Natural killer cell (primary cell): Measurements from ENCODE around the gene FBXO42. TPM values are rescaled to one million over a fixed set of nuclear protein-coding genes. Genes with fewer than 3 reads are reported as not detected.

Experiments used
- ATAC-seq, 3 donors: fragments of 150-1000 bp in 2 of 3; fragments of 200-7000 bp in 1 of 3; cut with Tn5 transposase; 1 replicate in 1 of 3; 2 replicates in 2 of 3; pipeline ENCODE4 v1.10.0; 2021; ENCODE audit warnings: mild to moderate bottlenecking in 2 of 3, moderate library complexity in 2 of 3
- DNase-seq, 2 donors: peaks; one replicate each; pipeline versions ENCODE4 v3.0.0 to v3.0.0-alpha.2; 2013 to 2021; ENCODE audit warnings: mixed read lengths in 1 of 2
- H3K27ac ChIP-seq: one replicate; pipeline ENCODE4 v1.5.1; 2013; ENCODE audit warnings: mild to moderate bottlenecking, low read length
- H3K27me3 ChIP-seq: one replicate; pipeline ENCODE4 v1.6.1; 2013; ENCODE audit warnings: low read length; ENCODE audit not compliant: control insufficient read depth, insufficient read depth
- H3K36me3 ChIP-seq: one replicate; pipeline ENCODE4 v1.6.1; 2013; ENCODE audit warnings: low read length; ENCODE audit not compliant: control insufficient read depth, insufficient read depth
- H3K4me1 ChIP-seq: one replicate; pipeline ENCODE4 v1.6.1; 2013; ENCODE audit warnings: low read length; ENCODE audit not compliant: control insufficient read depth, insufficient read depth
- H3K4me3 ChIP-seq: one replicate; pipeline ENCODE4 v1.5.1; 2013; ENCODE audit warnings: low read length
- H3K9me3 ChIP-seq: one replicate; pipeline ENCODE4 v1.6.1; 2013; ENCODE audit warnings: low read length; ENCODE audit not compliant: control insufficient read depth, insufficient read depth
- H3K27ac Mint-ChIP-seq, 2 donors: one replicate each; pipeline ENCODE4 v1.8.0; 2022; ENCODE audit warnings: mild to moderate bottlenecking in 2 of 2, mixed read lengths in 2 of 2, moderate library complexity in 1 of 2
- H3K27me3 Mint-ChIP-seq, 2 donors: one replicate each; pipeline ENCODE4 v1.8.0; 2022; ENCODE audit warnings: low read depth in 2 of 2, mixed read lengths in 2 of 2
- H3K36me3 Mint-ChIP-seq: one replicate; pipeline ENCODE4 v1.8.0; 2022; ENCODE audit warnings: mixed read lengths
- H3K4me1 Mint-ChIP-seq, 2 donors: one replicate each; pipeline ENCODE4 v1.8.0; 2022; ENCODE audit warnings: mixed read lengths in 2 of 2
- H3K4me3 Mint-ChIP-seq: one replicate; pipeline ENCODE4 v1.8.0; 2022; ENCODE audit warnings: mild to moderate bottlenecking, moderate library complexity, mixed read lengths
- H3K9me3 Mint-ChIP-seq, 2 donors: one replicate each; pipeline ENCODE4 v1.8.0; 2022; ENCODE audit warnings: mixed read lengths in 2 of 2
- CTCF ChIP-seq: fragments of 200-600 bp; IDR thresholded peaks from one replicate; pipeline ENCODE4 v1.8.0; 2022; ENCODE audit warnings: antibody characterized with exemption
- WGBS: methylation state at CpG from one replicate; pipeline ENCODE4 v1.1.7; 2013; ENCODE audit warnings: missing lambda C conversion rate; ENCODE audit not compliant: insufficient coverage; 5-methylcytosine and 5-hydroxymethylcytosine counted together
- intact Hi-C: fragments of 100-400 bp; cut with micrococcal nuclease; formaldehyde crosslinking; loops from one replicate; pipeline ENCODE4 v1.14.2; 2022
- total RNA-seq, 4 donors: library from RNA; stranded (reverse); fragments of 120-200 nt in 1 of 4; gene quantifications; one replicate each; pipeline versions ENCODE4 v1.2.3 to v1.2.4, GENCODE V29; 2013 to 2022

Gene FBXO42
- total RNA-seq, 3 donors from 2014 or later (not counting 1 experiment from before 2014, with no cell fraction given): 19.5 to 24.5 (median 24.1) TPM

DNA sequence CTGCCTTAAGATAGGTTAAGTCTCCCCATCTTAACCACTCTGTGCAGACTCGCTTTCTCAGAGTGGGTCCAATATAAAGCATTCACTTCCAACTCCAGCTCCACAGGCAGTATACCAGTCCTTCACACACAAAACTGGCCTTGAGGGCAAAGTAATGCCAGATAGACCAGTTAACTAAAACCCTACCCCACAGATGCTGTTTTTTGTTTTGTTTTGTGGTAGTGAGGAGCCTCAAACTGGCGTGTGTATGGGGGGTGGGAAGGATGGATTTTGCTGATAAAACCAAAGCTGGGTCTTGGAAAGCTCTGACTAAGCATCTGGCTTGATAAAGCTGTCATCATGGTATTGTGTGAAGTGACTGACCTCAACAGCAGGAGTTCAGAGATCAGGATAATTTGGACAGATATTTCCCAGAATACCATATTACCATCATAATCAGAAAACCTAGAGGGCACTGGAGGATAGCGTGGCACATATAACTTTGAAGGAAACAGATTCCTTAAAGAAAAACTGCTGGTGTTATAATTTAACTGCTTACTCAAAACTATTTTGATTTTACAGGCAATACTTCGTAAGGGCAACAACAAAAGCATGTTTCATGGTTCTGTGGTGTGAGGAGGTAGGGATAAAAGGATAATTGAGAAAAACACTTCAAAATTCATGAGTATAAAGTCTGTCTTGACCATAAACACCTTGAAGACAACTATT is 85.7 kb downstream of the FBXO42 start:
- Histone ChIP-seq H3K36me3 (no peaks in the 10 kb centered on the region), H3K9me3 (no peaks in the 10 kb centered on the region), H3K4me3 (no peak overlapping the region), H3K27ac (no peak overlapping the region), H3K4me1 (no peaks in the 10 kb centered on the region), H3K27me3 (no peaks in the 10 kb centered on the region)
- intact Hi-C loops: no loop called here
- ATAC-seq (no peak), DNase-seq (no peak)
- TF ChIP-seq CTCF: no peak
- Mint-ChIP-seq H3K4me1 (peaks cover 16 to 28% of the 10 kb centered on the region in 2 donors), H3K27ac (peak overlapping the region in 1 of 2 donors; percentile 56), H3K27me3 (no peaks in the 10 kb centered on the region), H3K4me3 (no peak overlapping the region), H3K9me3 (no peaks in the 10 kb centered on the region), H3K36me3 (no peaks in the 10 kb centered on the region)
- WGBS: 81% methylated on average over 3 of the region's 4 CpGs

- Histone ChIP-seq H3K9me3 (no peaks in the 10 kb centered on the region), H3K27ac (no peak overlapping the region), H3K4me1 (no peaks in the 10 kb centered on the region), H3K27me3 (no peaks in the 10 kb centered on the region), H3K4me3 (no peak overlapping the region), H3K36me3 (no peaks in the 10 kb centered on the region)
- intact Hi-C loops: no loop called here
- no peak for ATAC-seq
- Mint-ChIP-seq H3K4me3 (no peak overlapping the region), H3K27me3 (no peaks in the 10 kb centered on the region), H3K9me3 (no peaks in the 10 kb centered on the region), H3K36me3 (no peaks in the 10 kb centered on the region), H3K4me1 (peaks cover 8 to 14% of the 10 kb centered on the region in 2 donors), H3K27ac (no peak overlapping the region)
- DNase-seq: no peak
- WGBS: 100% methylated on average over 1 of the region's 1 CpG
- TF ChIP-seq CTCF: no peak
Observed at GRCh38 chr1:16262067-16262466, 90.2 kb downstream of the FBXO42 start.

- DNase-seq (no peak), ATAC-seq (no peak)
- Mint-ChIP-seq H3K4me3 (no peak overlapping the region), H3K36me3 (no peaks in the 10 kb centered on the region), H3K27ac (no peak overlapping the region), H3K27me3 (no peaks in the 10 kb centered on the region), H3K4me1 (peaks cover 0 to 16% of the 10 kb centered on the region in 2 donors), H3K9me3 (no peaks in the 10 kb centered on the region)
- intact Hi-C loops: no loop called here
- no peak for TF ChIP-seq CTCF
- H3K36me3 ChIP-seq: peaks cover 9% of the 10 kb centered on the region
- H3K27me3 ChIP-seq: no peaks in the 10 kb centered on the region
- WGBS: 100% methylated on average over 1 of the region's 1 CpG
- no peak overlapping the region for H3K27ac ChIP-seq
- no peaks in the 10 kb centered on the region for H3K9me3 ChIP-seq
- H3K4me1 ChIP-seq: no peaks in the 10 kb centered on the region
- no peak overlapping the region for H3K4me3 ChIP-seq
Observed at GRCh38 chr1:16260814-16261213, 91.5 kb downstream of the FBXO42 start.
